ENCODE data around the gene CNEP1R1.

DNA sequence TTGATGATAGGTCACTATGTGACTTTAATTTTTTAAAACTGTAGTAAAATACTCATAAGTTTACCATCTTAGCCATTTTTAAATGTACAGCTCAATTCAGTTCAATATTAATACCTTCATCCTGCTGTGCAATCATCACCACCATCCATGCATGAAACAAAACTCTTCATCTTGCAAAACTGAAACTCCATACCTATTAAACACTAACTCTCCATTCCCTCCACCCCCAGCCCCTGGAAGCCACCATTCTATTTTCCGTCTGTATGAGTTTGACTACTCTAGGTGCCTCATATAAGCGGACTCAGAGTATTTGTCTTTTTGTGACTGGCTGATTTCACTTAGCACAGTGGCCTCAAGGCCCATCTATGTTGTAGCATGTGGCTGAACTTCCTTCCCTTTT, 9.4 kb upstream of the CNEP1R1 start:
- no peak for TF ChIP-seq POLR2A (IDR thresholded peaks at IDR 0.05)
- TF ChIP-seq, protein P1, sequence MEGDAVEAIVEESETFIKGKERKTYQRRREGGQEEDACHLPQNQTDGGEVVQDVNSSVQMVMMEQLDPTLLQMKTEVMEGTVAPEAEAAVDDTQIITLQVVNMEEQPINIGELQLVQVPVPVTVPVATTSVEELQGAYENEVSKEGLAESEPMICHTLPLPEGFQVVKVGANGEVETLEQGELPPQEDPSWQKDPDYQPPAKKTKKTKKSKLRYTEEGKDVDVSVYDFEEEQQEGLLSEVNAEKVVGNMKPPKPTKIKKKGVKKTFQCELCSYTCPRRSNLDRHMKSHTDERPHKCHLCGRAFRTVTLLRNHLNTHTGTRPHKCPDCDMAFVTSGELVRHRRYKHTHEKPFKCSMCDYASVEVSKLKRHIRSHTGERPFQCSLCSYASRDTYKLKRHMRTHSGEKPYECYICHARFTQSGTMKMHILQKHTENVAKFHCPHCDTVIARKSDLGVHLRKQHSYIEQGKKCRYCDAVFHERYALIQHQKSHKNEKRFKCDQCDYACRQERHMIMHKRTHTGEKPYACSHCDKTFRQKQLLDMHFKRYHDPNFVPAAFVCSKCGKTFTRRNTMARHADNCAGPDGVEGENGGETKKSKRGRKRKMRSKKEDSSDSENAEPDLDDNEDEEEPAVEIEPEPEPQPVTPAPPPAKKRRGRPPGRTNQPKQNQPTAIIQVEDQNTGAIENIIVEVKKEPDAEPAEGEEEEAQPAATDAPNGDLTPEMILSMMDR (IDR thresholded peaks at IDR 0.05) = no peak

Data from esophagus squamous epithelium (tissue), 4 donors.